DOHH2 (cell line): Measurements from ENCODE around the gene MBD2.

Experiments
- H3F3A ChIP-seq: fragments of 200-600 bp; sonication (generic), shearing (Covaris generic); 2 replicates; pipeline ENCODE4 v1.6.0; 2016; ENCODE audit warnings: antibody characterized with exemption, mild to moderate bottlenecking; ENCODE audit not compliant: control insufficient read depth, insufficient read depth
- H3K27ac ChIP-seq: fragments of 200-600 bp; sonication (generic); 2 replicates; pipeline ENCODE4 v1.5.1; 2014; ENCODE audit warnings: low read depth, mild to moderate bottlenecking, low read length, moderate library complexity
- H3K27me3 ChIP-seq: fragments of 200-600 bp; sonication (generic); 2 replicates; pipeline ENCODE4 v1.6.1; 2014; ENCODE audit warnings: mild to moderate bottlenecking, low read length, mixed read lengths; ENCODE audit not compliant: control insufficient read depth
- H3K36me3 ChIP-seq: fragments of 200-600 bp; sonication (generic); 2 replicates; pipeline ENCODE4 v1.6.1; 2014; ENCODE audit warnings: mild to moderate bottlenecking, low read length, moderate library complexity, mixed read lengths; ENCODE audit not compliant: control insufficient read depth
- H3K4me1 ChIP-seq: fragments of 200-600 bp; sonication (generic); 2 replicates; pipeline ENCODE4 v1.6.1; 2014; ENCODE audit warnings: mild to moderate bottlenecking, low read length, mixed read lengths; ENCODE audit not compliant: control insufficient read depth
- H3K4me2 ChIP-seq: fragments of 200-600 bp; sonication (generic); 2 replicates; pipeline ENCODE4 v1.6.0; 2014; ENCODE audit warnings: mild to moderate bottlenecking, low read length, moderate library complexity
- H3K4me3 ChIP-seq: fragments of 200-600 bp; sonication (generic); 2 replicates; pipeline ENCODE4 v1.5.1; 2014; ENCODE audit warnings: mild to moderate bottlenecking, low read length, mixed read lengths
- H3K79me2 ChIP-seq: fragments of 200-600 bp; sonication (generic); 2 replicates; pipeline ENCODE4 v1.6.1; 2014; ENCODE audit warnings: mild to moderate bottlenecking, low read length, mixed read lengths; ENCODE audit not compliant: control insufficient read depth
- H3K9me2 ChIP-seq: fragments of 200-600 bp; sonication (generic); replicated peaks from 2 replicates; pipeline ENCODE4 v1.6.1; 2014; ENCODE audit warnings: mild to moderate bottlenecking, low read length, mixed read lengths; ENCODE audit not compliant: control insufficient read depth
- H3K9me3 ChIP-seq: fragments of 200-600 bp; sonication (generic); 2 replicates; pipeline ENCODE4 v1.6.1; 2014; ENCODE audit warnings: antibody characterized with exemption, low read length, mixed read lengths; ENCODE audit not compliant: control insufficient read depth, insufficient read depth
- H4K20me1 ChIP-seq: fragments of 200-600 bp; sonication (generic); 2 replicates; pipeline ENCODE4 v1.6.0; 2014; ENCODE audit warnings: low read depth, mild to moderate bottlenecking, antibody characterized with exemption, low read length, moderate library complexity; ENCODE audit not compliant: control insufficient read depth, insufficient read depth
- EZH2phosphoT487 ChIP-seq: fragments of 200-600 bp; sonication (generic); IDR thresholded peaks from 2 replicates; pipeline ENCODE4 v1.6.1; 2017; ENCODE audit warnings: borderline replicate concordance, mild to moderate bottlenecking, antibody characterized with exemption, low read length, moderate library complexity, mixed read lengths
- TF ChIP-seq, protein P1 (sequence below): fragments of 200-600 bp; sonication (generic); IDR thresholded peaks from one replicate; pipeline ENCODE4 v1.5.1; 2014; ENCODE audit warnings: antibody characterized with exemption, mild to moderate bottlenecking, low read depth, low read length; ENCODE audit not compliant: poor library complexity, severe bottlenecking

MBD2 gene

DNA sequence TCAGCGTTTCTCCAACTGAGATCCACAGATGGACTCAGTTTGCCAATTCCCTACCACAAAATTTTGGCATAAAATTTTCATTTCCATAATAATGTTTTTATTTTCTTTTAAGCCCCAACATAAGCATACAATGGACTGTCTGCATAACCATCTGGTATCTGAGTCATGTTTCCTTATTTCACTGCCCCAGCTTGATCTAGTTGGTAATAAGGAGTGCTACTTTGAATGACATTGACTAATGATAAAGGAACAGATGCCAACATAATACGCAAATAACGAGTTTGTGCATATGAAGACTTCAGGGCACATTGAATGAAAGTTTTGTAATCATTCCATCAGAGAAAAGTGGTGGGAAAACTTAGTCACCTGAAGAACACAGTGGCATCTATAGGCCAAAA, 8.8 kb upstream of the MBD2 start:
- no peaks in the 10 kb centered on the region for H3K79me2 ChIP-seq
- H3K27ac ChIP-seq, result no peak overlapping the region
- H3K27me3 ChIP-seq, result no peaks in the 10 kb centered on the region
- H3K36me3 ChIP-seq, result no peaks in the 10 kb centered on the region
- TF ChIP-seq EZH2phosphoT487, result no peak
- TF ChIP-seq, protein P1, sequence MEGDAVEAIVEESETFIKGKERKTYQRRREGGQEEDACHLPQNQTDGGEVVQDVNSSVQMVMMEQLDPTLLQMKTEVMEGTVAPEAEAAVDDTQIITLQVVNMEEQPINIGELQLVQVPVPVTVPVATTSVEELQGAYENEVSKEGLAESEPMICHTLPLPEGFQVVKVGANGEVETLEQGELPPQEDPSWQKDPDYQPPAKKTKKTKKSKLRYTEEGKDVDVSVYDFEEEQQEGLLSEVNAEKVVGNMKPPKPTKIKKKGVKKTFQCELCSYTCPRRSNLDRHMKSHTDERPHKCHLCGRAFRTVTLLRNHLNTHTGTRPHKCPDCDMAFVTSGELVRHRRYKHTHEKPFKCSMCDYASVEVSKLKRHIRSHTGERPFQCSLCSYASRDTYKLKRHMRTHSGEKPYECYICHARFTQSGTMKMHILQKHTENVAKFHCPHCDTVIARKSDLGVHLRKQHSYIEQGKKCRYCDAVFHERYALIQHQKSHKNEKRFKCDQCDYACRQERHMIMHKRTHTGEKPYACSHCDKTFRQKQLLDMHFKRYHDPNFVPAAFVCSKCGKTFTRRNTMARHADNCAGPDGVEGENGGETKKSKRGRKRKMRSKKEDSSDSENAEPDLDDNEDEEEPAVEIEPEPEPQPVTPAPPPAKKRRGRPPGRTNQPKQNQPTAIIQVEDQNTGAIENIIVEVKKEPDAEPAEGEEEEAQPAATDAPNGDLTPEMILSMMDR, result no peak
- no peak overlapping the region for H3K4me3 ChIP-seq
- H3K9me2 ChIP-seq, result no peaks in the 10 kb centered on the region
- no peaks in the 10 kb centered on the region; the same call in 1 of the 2 replicates for H3K4me1 ChIP-seq
- no peaks in the 10 kb centered on the region for H4K20me1 ChIP-seq
- H3F3A ChIP-seq, result no peaks in the 10 kb centered on the region; the same call in 1 of the 2 replicates
- H3K4me2 ChIP-seq, result no peak overlapping the region
- H3K9me3 ChIP-seq, result no peaks in the 10 kb centered on the region

DNA sequence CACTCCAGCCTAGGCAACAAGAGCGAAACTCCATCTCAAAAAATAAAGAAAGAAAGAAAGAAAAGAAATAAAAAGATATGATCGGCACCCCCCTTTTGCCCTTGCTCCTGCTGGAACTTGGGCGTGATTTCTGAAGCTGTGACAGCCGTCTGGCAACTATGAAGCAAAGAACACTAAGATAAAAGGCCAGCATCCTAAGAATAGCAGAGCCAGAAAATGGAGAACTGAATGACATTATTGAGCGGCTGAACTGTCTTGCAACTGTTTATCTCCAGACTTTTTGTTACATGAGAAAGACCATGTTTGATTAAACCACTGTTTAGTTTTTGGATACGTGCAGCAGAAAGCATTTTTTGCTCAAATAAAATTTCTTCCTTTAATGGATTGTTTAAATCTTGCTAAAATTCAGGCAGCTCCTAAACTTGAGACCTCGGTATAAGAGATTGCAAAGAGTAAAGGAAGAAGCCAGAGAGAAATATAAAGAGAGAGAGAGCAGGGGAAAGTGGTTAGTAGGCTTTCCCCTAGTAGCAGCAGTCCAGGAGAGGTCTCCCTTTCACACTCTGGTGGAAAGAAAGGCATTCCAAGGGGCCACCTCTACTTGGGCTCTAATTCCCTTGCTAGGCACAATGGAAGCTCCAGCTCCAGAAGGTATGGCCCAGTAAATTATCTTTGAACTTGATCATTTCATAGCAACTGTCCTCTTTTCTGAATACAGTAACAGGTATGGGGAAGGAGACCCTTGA, 8.2 kb upstream of the MBD2 start:
- H3K9me3 ChIP-seq, result no peaks in the 10 kb centered on the region
- H3K27ac ChIP-seq, result no peak overlapping the region
- no peaks in the 10 kb centered on the region; the same call in 1 of the 2 replicates for H3F3A ChIP-seq
- no peak overlapping the region for H3K4me2 ChIP-seq
- no peaks in the 10 kb centered on the region for H3K9me2 ChIP-seq
- no peaks in the 10 kb centered on the region for H3K27me3 ChIP-seq
- no peak overlapping the region for H3K4me3 ChIP-seq
- H4K20me1 ChIP-seq, result no peaks in the 10 kb centered on the region
- no peaks in the 10 kb centered on the region for H3K79me2 ChIP-seq
- no peaks in the 10 kb centered on the region for H3K4me1 ChIP-seq
- H3K36me3 ChIP-seq, result no peaks in the 10 kb centered on the region
- TF ChIP-seq, protein P1, result no peak
- TF ChIP-seq EZH2phosphoT487, result no peak

DNA sequence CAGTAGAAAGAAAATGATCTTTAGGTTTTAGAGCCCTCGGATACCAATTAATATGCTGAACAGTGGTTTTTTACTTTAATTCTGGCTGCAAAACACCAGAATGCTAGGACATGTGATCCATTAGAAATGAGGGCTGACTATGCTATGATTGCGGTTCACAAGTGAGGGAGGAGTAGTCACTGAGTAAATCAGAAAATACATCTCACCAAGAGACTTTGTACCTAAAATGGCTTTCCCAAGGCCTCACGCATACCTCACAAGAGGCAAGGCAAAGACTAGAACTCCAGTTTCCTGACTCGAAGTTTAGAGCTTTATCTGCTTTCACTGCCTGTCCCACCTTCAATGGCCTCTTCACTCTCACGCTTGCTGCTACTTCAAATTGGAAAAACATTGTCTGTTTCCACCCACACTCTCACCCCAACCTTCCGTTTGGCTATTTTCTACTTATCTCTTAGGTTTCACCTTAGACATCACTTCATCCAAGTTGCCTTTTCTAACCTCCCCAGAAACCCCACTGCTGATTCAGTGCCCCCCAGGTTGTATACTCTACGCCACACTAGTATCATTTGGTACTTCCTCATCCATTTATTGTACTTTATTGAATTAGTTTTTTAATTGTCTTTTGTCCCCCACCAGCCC, 5.1 kb upstream of the MBD2 start:
- H3K9me2 ChIP-seq, result no peaks in the 10 kb centered on the region
- no peaks in the 10 kb centered on the region for H3K36me3 ChIP-seq
- TF ChIP-seq EZH2phosphoT487, result no peak
- TF ChIP-seq, protein P1, result no peak
- H3K4me1 ChIP-seq, result peaks cover 6% of the 10 kb centered on the region
- no peaks in the 10 kb centered on the region for H4K20me1 ChIP-seq
- H3K27ac ChIP-seq, result no peak overlapping the region
- H3K79me2 ChIP-seq, result peaks cover 4% of the 10 kb centered on the region
- H3K4me3 ChIP-seq, result no peak overlapping the region
- no peaks in the 10 kb centered on the region for H3K9me3 ChIP-seq
- no peaks in the 10 kb centered on the region for H3K27me3 ChIP-seq
- no peaks in the 10 kb centered on the region for H3F3A ChIP-seq
- no peak overlapping the region for H3K4me2 ChIP-seq
